ENCODE data around the gene C1QTNF9B.

The C1QTNF9B gene

GRCh38 chr13:23856008-23856750, 41.1 kb downstream of the C1QTNF9B start:
- no peak for DNase-seq

- no peak for DNase-seq
Measured at GRCh38 chr13:23855360-23855759, 41.9 kb downstream of the C1QTNF9B start.

- DNase-seq = no peak
Measured at GRCh38 chr13:23852351-23852750, 45.0 kb downstream of the C1QTNF9B start.

GRCh38 chr13:23851106-23851505, 46.2 kb downstream of the C1QTNF9B start:
- DNase-seq = no peak

- no peak for DNase-seq
Measured at GRCh38 chr13:23850134-23850533, 47.2 kb downstream of the C1QTNF9B start.

- no peak for DNase-seq
Measured at GRCh38 chr13:23849670-23850069, 47.6 kb downstream of the C1QTNF9B start.

GRCh38 chr13:23848646-23849141, 48.6 kb downstream of the C1QTNF9B start:
- DNase-seq = no peak

GRCh38 chr13:23848019-23848418, 49.3 kb downstream of the C1QTNF9B start:
- DNase-seq = no peak

- no peak for DNase-seq
Measured at GRCh38 chr13:23847497-23847896, 49.8 kb downstream of the C1QTNF9B start.

GRCh38 chr13:23845105-23845725, 52.1 kb downstream of the C1QTNF9B start:
- DNase-seq = no peak

GRCh38 chr13:23844132-23844531, 53.2 kb downstream of the C1QTNF9B start:
- no peak for DNase-seq

- no peak for DNase-seq
Measured at GRCh38 chr13:23843436-23843835, 53.9 kb downstream of the C1QTNF9B start.

GRCh38 chr13:23842406-23842805, 54.9 kb downstream of the C1QTNF9B start:
- no peak for DNase-seq
